Stimulated activated CD4-positive, alpha-beta T cell treated with anti-CD3 and anti-CD28 coated beads, Interleukin-15, amount 100 ng/mL, for 24 hours (primary cell): ENCODE measurements around the gene CD200R1.

Source experiments
- DNase-seq: peaks from one replicate; pipeline ENCODE4 v3.0.0-alpha.2; 2020

The CD200R1 gene

GRCh38 chr3:112974894-112975293 is at the start of gene CD200R1:
TSS of gene CD200R1 (minus strand) at chr3:112975103. CDS start at chr3:112974857, 246 bp downstream.
- DNase-seq = no peak

GRCh38 chr3:113021471-113021870 is 46.6 kb upstream of the CD200R1 start:
- DNase-seq = no peak

- DNase-seq = peak; percentile 93
Observed at GRCh38 chr3:113019182-113020137, 44.6 kb upstream of the CD200R1 start.

- no peak for DNase-seq
Observed at GRCh38 chr3:113018536-113019181, 43.8 kb upstream of the CD200R1 start.

- no peak for DNase-seq
Observed at GRCh38 chr3:113013593-113013992, 38.7 kb upstream of the CD200R1 start.

GRCh38 chr3:113008117-113008516 is 33.2 kb upstream of the CD200R1 start:
- no peak for DNase-seq

- DNase-seq = no peak
Observed at GRCh38 chr3:113006359-113007056, 31.6 kb upstream of the CD200R1 start.

- no peak for DNase-seq
Observed at GRCh38 chr3:113005611-113006010, 30.7 kb upstream of the CD200R1 start.

GRCh38 chr3:113002679-113003078 is 27.8 kb upstream of the CD200R1 start:
- DNase-seq = peak; percentile 45

- DNase-seq = no peak
Observed at GRCh38 chr3:113002037-113002436, 27.1 kb upstream of the CD200R1 start.

- DNase-seq = no peak
Observed at GRCh38 chr3:113000691-113001090, 25.8 kb upstream of the CD200R1 start.

GRCh38 chr3:112995800-112996199 is 20.9 kb upstream of the CD200R1 start:
- no peak for DNase-seq

- DNase-seq = peak; percentile 92
Observed at GRCh38 chr3:112990672-112991602, 16.0 kb upstream of the CD200R1 start, which contains the start of gene GTPBP8. TSS of gene GTPBP8 (plus strand) at chr3:112990984. CDS start at chr3:112991000, 16 bp downstream.

- no peak for DNase-seq
Observed at GRCh38 chr3:112987710-112988334, 12.9 kb upstream of the CD200R1 start.

- no peak for DNase-seq
Observed at GRCh38 chr3:112984485-112984884, 9.6 kb upstream of the CD200R1 start.

- no peak for DNase-seq
Observed at GRCh38 chr3:112982710-112983109, 7.8 kb upstream of the CD200R1 start.

GRCh38 chr3:112980080-112980479 is 5.2 kb upstream of the CD200R1 start:
- no peak for DNase-seq

GRCh38 chr3:112979244-112979832 is 4.4 kb upstream of the CD200R1 start:
- no peak for DNase-seq

GRCh38 chr3:112976953-112977352 is 2.0 kb upstream of the CD200R1 start:
- no peak for DNase-seq

- no peak for DNase-seq
Observed at GRCh38 chr3:112976001-112976400, 1.1 kb upstream of the CD200R1 start.

GRCh38 chr3:112974178-112974517 is 755 bp downstream of the CD200R1 start:
- no peak for DNase-seq
